GM19438 (cell line): ENCODE results near the gene EDN2.

Experiments
- ATAC-seq: cut with Tn5 transposase; IDR thresholded peaks from one replicate; pipeline ENCODE4 v1.9.1; 2021; ENCODE audit warnings: low read depth; ENCODE audit not compliant: unreplicated experiment

The EDN2 gene

GRCh38 chr1:41444246-41444645, 40.2 kb downstream of the EDN2 start:
- no peak for ATAC-seq

- no peak for ATAC-seq
Measured at GRCh38 chr1:41442697-41443251, 41.7 kb downstream of the EDN2 start.

- ATAC-seq, result no peak
Measured at GRCh38 chr1:41440321-41441085, 44.0 kb downstream of the EDN2 start.

- no peak for ATAC-seq
Measured at GRCh38 chr1:41439234-41439633, 45.2 kb downstream of the EDN2 start.

GRCh38 chr1:41438711-41439110, 45.8 kb downstream of the EDN2 start:
- no peak for ATAC-seq

- no peak for ATAC-seq
Measured at GRCh38 chr1:41437011-41437355, 47.5 kb downstream of the EDN2 start.

- ATAC-seq, result no peak
Measured at GRCh38 chr1:41436281-41437010, 48.0 kb downstream of the EDN2 start.

- no peak for ATAC-seq
Measured at GRCh38 chr1:41435570-41436178, 48.8 kb downstream of the EDN2 start.

- no peak for ATAC-seq
Measured at GRCh38 chr1:41434748-41435449, 49.6 kb downstream of the EDN2 start.

- no peak for ATAC-seq
Measured at GRCh38 chr1:41434306-41434705, 50.2 kb downstream of the EDN2 start.

- no peak for ATAC-seq
Measured at GRCh38 chr1:41433501-41433900, 51.0 kb downstream of the EDN2 start.

GRCh38 chr1:41432481-41433280, 51.8 kb downstream of the EDN2 start:
- ATAC-seq, result no peak

GRCh38 chr1:41431490-41432350, 52.8 kb downstream of the EDN2 start:
- ATAC-seq, result no peak

- ATAC-seq, result no peak
Measured at GRCh38 chr1:41430582-41430981, 53.9 kb downstream of the EDN2 start.

- no peak for ATAC-seq
Measured at GRCh38 chr1:41430069-41430468, 54.4 kb downstream of the EDN2 start.

GRCh38 chr1:41429641-41430035, 54.8 kb downstream of the EDN2 start:
- no peak for ATAC-seq
